ENCODE results near the gene CKS2. TPM values are rescaled to one million over a fixed set of nuclear protein-coding genes. Genes with fewer than 3 reads are reported as not detected.
A peak's percentile ranks its signal among the peaks of the same experiment; 100 is the strongest.

CKS2 gene
- total RNA-seq, 4 donors from 2014 or later = 8.6 to 35.4 (median 26.8) TPM

GRCh38 chr9:89319015-89319905 lies 8.3 kb downstream of the CKS2 start:
- Histone ChIP-seq H3K27me3 (no peaks in the 10 kb centered on the region), H3K27ac (peak overlapping the region; percentile 100), H3K4me1 (peaks cover 46% of the 10 kb centered on the region), H3K4me3 (peak overlapping the region; percentile 80), H3K9me3 (no peaks in the 10 kb centered on the region), H3K36me3 (no peaks in the 10 kb centered on the region)
- 3% methylated on average over 13 of the region's 13 CpGs for WGBS
- no peak for DNase-seq (ENCODE audit: low spot score in 2 of 2)
- no peak for TF ChIP-seq POLR2AphosphoS5 (IDR thresholded peaks at IDR 0.05)
- no peak for TF ChIP-seq POLR2A (IDR thresholded peaks at IDR 0.05)
- TF ChIP-seq EP300 (IDR thresholded peaks at IDR 0.05) = no peak

GRCh38 chr9:89323390-89323789 lies 12.4 kb downstream of the CKS2 start:
- Histone ChIP-seq H3K9me3 (no peaks in the 10 kb centered on the region), H3K27ac (no peak overlapping the region), H3K27me3 (no peaks in the 10 kb centered on the region), H3K4me1 (peaks cover 38% of the 10 kb centered on the region), H3K4me3 (no peak overlapping the region), H3K36me3 (peaks cover 27% of the 10 kb centered on the region)
- TF ChIP-seq POLR2A (IDR thresholded peaks at IDR 0.05) = no peak
- no peak for TF ChIP-seq POLR2AphosphoS5 (IDR thresholded peaks at IDR 0.05)
- TF ChIP-seq, protein P1, sequence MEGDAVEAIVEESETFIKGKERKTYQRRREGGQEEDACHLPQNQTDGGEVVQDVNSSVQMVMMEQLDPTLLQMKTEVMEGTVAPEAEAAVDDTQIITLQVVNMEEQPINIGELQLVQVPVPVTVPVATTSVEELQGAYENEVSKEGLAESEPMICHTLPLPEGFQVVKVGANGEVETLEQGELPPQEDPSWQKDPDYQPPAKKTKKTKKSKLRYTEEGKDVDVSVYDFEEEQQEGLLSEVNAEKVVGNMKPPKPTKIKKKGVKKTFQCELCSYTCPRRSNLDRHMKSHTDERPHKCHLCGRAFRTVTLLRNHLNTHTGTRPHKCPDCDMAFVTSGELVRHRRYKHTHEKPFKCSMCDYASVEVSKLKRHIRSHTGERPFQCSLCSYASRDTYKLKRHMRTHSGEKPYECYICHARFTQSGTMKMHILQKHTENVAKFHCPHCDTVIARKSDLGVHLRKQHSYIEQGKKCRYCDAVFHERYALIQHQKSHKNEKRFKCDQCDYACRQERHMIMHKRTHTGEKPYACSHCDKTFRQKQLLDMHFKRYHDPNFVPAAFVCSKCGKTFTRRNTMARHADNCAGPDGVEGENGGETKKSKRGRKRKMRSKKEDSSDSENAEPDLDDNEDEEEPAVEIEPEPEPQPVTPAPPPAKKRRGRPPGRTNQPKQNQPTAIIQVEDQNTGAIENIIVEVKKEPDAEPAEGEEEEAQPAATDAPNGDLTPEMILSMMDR (IDR thresholded peaks at IDR 0.05) = no peak
- no peak for TF ChIP-seq EP300 (IDR thresholded peaks at IDR 0.05)
- WGBS = 60% methylated on average over 4 of the region's 4 CpGs
- DNase-seq (ENCODE audit: low spot score in 2 of 2) = no peak

- peaks cover 50% of the 10 kb centered on the region for H3K36me3 ChIP-seq
- no peak overlapping the region for H3K27ac ChIP-seq
- H3K4me3 ChIP-seq = no peak overlapping the region
- 92% methylated on average over 3 of the region's 3 CpGs for WGBS
- no peaks in the 10 kb centered on the region for H3K27me3 ChIP-seq
- no peaks in the 10 kb centered on the region for H3K9me3 ChIP-seq
- peaks cover 20% of the 10 kb centered on the region for H3K4me1 ChIP-seq
- TF ChIP-seq, protein P1 (IDR thresholded peaks at IDR 0.05) = no peak
- no peak for TF ChIP-seq POLR2A (IDR thresholded peaks at IDR 0.05)
- no peak for TF ChIP-seq EP300 (IDR thresholded peaks at IDR 0.05)
- no peak for TF ChIP-seq POLR2AphosphoS5 (IDR thresholded peaks at IDR 0.05)
- DNase-seq (ENCODE audit: low spot score in 2 of 2) = no peak
Observed at GRCh38 chr9:89325733-89326132, 14.7 kb downstream of the CKS2 start.

- no peak overlapping the region for H3K4me3 ChIP-seq
- WGBS = 86% methylated on average over 8 of the region's 8 CpGs
- no peaks in the 10 kb centered on the region for H3K9me3 ChIP-seq
- no peak for DNase-seq (ENCODE audit: low spot score in 2 of 2)
- peaks cover 72% of the 10 kb centered on the region for H3K36me3 ChIP-seq
- TF ChIP-seq POLR2A (IDR thresholded peaks at IDR 0.05) (no peak), POLR2AphosphoS5 (IDR thresholded peaks at IDR 0.05) (no peak), EP300 (IDR thresholded peaks at IDR 0.05) (no peak)
- TF ChIP-seq, protein P1 (IDR thresholded peaks at IDR 0.05) = no peak
- H3K27ac ChIP-seq = no peak overlapping the region
- peaks cover 13% of the 10 kb centered on the region for H3K4me1 ChIP-seq
- H3K27me3 ChIP-seq = no peaks in the 10 kb centered on the region
Observed at GRCh38 chr9:89328064-89328463, 17.1 kb downstream of the CKS2 start.

- H3K9me3 ChIP-seq = no peaks in the 10 kb centered on the region
- no peaks in the 10 kb centered on the region for H3K27me3 ChIP-seq
- no peak for DNase-seq (ENCODE audit: low spot score in 2 of 2)
- H3K4me3 ChIP-seq = no peak overlapping the region
- no peaks in the 10 kb centered on the region for H3K4me1 ChIP-seq
- peaks cover 90% of the 10 kb centered on the region for H3K36me3 ChIP-seq
- no peak overlapping the region for H3K27ac ChIP-seq
- TF ChIP-seq POLR2A (IDR thresholded peaks at IDR 0.05) (no peak), POLR2AphosphoS5 (IDR thresholded peaks at IDR 0.05) (no peak), EP300 (IDR thresholded peaks at IDR 0.05) (no peak)
- TF ChIP-seq, protein P1 (IDR thresholded peaks at IDR 0.05) = no peak
Observed at GRCh38 chr9:89329917-89330316, 18.9 kb downstream of the CKS2 start.

Measured in suprapubic skin (tissue), 4 donors.